Measurements from ENCODE around the gene ITGAE.

DNA sequence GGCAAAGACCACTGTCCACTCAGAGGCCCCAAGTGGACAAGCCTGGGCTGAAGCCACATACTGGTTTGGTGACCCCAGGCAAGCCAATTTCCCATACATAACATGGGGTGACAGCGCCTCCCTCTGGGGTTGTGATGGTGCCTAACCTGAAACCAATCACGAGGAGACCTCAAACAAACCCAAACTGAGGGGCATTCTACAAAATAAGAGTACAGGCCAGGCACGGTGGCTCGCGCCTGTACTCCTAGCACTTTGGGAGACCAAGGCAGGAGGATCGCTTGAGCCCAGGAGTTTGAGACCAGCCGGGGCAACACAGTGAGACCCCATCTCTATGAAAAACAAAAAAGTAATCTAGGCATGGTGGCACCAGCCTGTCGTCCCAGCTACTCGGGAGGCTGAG lies 108.6 kb downstream of the ITGAE start:
- TF ChIP-seq, protein P1, sequence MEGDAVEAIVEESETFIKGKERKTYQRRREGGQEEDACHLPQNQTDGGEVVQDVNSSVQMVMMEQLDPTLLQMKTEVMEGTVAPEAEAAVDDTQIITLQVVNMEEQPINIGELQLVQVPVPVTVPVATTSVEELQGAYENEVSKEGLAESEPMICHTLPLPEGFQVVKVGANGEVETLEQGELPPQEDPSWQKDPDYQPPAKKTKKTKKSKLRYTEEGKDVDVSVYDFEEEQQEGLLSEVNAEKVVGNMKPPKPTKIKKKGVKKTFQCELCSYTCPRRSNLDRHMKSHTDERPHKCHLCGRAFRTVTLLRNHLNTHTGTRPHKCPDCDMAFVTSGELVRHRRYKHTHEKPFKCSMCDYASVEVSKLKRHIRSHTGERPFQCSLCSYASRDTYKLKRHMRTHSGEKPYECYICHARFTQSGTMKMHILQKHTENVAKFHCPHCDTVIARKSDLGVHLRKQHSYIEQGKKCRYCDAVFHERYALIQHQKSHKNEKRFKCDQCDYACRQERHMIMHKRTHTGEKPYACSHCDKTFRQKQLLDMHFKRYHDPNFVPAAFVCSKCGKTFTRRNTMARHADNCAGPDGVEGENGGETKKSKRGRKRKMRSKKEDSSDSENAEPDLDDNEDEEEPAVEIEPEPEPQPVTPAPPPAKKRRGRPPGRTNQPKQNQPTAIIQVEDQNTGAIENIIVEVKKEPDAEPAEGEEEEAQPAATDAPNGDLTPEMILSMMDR (IDR thresholded peaks at IDR 0.05), result no peak
- no peak for TF ChIP-seq POLR2A (IDR thresholded peaks at IDR 0.05)
